Activated CD4-positive, alpha-beta T cell treated with anti-CD3 and anti-CD28 coated beads for 48 hours (primary cell): ENCODE results near the gene MYF5.
"Not testable (repeated sequence)": the region's sequence is repeated elsewhere in the genome, so short reads cannot be mapped to it uniquely, and the experiment has no call there.

Experiments
- DNase-seq: peaks from one replicate; pipeline ENCODE4 v3.0.0-alpha.2; 2020

MYF5 gene

GRCh38 chr12:80716696-80717469, at the start of gene MYF5:
Gene MYF5, plus strand, starts transcription at chr12:80716912. Its CDS starts 152 bp downstream, at chr12:80717064.
- DNase-seq, result no peak

- no peak for DNase-seq
These were observed 46.5 kb upstream of the MYF5 start for GRCh38 chr12:80670214-80670613.

GRCh38 chr12:80676042-80676636, 40.6 kb upstream of the MYF5 start:
- DNase-seq, result not testable (repeated sequence)

DNA sequence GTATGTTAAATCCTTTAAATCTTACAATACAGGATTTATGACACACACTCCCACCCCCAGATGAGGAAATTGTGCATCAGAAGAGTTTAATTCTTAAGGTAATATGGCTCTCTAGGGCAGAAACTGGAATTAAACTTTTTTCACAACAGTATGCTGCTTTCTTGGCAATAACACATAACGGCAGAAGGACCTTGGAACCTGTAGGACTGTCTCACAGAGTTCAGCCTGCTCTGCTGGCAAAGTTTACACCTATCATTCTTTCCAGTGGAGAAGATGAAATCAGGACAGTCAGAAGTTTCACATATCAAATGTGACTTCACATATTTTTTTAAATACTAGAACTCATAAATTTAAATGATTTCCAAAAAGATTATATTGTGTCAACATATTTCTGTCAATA, 39.9 kb upstream of the MYF5 start:
- no peak for DNase-seq

GRCh38 chr12:80677994-80678393, 38.7 kb upstream of the MYF5 start:
- no peak for DNase-seq

GRCh38 chr12:80679346-80680131, 37.2 kb upstream of the MYF5 start:
- DNase-seq, result no peak

DNA sequence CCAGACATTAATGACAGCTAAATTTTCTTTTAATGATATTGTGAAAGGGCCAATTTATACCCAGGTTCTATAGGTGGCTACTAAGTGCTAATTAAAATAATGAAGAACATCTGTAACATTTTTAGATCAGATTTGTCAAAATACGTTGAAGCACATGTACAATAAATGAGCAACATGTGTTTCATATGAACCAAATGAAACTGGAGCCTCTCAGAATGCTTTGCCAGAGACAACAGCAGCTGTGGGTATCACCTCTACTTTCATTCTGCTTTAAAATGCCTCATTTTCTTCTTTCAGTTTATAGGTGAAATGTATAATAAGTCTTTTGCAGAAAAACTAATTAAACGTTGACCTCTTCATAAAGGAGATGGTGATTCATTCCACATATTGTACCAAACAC, 35.4 kb upstream of the MYF5 start:
- DNase-seq, result no peak

- DNase-seq, result no peak
These were observed 34.9 kb upstream of the MYF5 start for GRCh38 chr12:80681786-80682185.

- no peak for DNase-seq
These were observed 32.6 kb upstream of the MYF5 start for GRCh38 chr12:80684077-80684495.

GRCh38 chr12:80690090-80690489, 26.6 kb upstream of the MYF5 start:
- no peak for DNase-seq

DNA sequence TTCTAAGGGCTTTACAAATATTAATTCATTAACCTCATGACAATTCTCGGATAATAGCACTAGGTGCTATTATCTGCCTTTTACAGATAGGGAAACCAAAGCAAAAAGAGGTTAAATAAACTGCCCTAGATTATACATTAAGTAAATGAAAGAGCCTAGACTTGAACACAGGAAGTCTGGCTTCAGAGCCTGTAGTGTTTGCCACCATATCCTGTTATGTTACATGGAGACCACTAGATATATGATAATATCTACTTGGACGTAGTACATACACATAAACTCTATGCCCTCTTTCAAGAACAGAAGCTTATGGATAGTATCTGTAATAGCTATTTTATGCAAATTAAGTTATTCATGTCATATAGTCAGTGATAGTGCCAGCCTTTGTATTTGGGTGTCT, 26.2 kb upstream of the MYF5 start:
- no peak for DNase-seq

DNA sequence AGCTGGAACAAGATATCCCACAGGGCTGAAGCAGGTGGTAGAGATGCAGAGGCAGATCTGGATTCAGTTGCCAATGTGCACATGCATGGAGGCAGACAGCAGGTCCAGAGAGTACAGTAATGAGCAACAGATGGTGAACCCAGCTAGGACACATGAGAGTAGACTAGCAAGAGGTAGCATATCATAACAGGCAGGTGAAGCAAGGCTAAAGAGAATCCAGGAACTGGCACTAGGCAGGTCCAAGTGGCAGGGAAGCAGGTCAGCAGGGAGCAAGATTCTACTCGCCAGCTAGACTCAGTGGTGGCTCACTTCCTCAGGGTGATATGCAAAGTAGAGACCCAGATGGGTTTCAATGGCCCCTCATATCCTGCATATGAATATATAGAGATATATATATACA, 24.6 kb upstream of the MYF5 start:
- no peak for DNase-seq

DNA sequence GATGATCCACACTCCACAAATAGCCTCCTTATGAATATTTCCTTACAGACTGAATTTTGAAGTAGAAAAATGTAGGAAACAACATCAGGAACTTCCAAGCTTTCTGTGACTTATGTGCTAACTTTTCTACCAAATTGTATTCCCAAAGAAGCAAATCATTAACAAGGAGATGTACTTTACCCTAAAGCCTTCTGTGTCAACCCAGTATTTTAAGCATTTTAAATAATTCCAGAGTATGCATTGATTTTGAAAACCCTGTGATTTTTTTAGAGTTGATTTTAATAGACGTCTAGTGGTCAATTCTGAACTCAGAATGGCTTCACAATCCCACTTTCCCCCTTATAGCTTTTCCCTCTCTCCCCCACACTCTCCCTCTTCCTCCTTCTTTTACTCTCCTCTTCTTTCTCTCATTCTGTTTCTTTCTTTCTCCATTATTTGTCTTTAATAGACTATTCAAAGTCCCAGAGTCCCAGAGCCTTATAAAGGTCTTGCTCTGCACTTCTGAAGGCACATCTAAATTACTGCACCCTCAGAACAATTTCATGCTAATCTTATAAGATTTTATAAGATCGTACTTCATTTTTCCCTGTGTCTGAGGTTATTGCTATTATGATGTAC, 19.3 kb upstream of the MYF5 start:
- no peak for DNase-seq

- no peak for DNase-seq
These were observed 18.5 kb upstream of the MYF5 start for GRCh38 chr12:80698256-80698655.

GRCh38 chr12:80698847-80699542, 17.7 kb upstream of the MYF5 start:
- no peak for DNase-seq

- no peak for DNase-seq
These were observed 16.4 kb upstream of the MYF5 start for GRCh38 chr12:80700327-80700726.

DNA sequence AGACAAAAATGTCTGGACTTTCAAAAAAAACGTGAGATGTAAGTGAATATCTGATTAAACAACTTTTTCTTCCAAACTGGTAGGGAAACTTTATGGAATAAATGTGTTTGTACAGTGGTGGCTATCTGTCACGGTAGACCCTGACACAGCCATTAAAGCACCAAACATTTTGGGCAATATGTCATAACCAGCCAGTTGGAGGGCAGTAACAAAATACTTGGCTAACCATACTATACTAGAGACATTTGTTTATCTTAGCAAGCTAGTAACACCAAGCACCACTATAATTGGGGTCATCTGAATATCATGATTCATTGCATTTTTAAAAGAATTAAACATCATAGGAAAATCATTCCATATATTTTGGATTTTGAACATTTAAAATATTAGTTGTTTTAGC, 15.3 kb upstream of the MYF5 start:
- DNase-seq, result no peak

- no peak for DNase-seq
These were observed 13.6 kb upstream of the MYF5 start for GRCh38 chr12:80702889-80703805.

GRCh38 chr12:80704420-80704819, 12.3 kb upstream of the MYF5 start:
- DNase-seq, result no peak

DNA sequence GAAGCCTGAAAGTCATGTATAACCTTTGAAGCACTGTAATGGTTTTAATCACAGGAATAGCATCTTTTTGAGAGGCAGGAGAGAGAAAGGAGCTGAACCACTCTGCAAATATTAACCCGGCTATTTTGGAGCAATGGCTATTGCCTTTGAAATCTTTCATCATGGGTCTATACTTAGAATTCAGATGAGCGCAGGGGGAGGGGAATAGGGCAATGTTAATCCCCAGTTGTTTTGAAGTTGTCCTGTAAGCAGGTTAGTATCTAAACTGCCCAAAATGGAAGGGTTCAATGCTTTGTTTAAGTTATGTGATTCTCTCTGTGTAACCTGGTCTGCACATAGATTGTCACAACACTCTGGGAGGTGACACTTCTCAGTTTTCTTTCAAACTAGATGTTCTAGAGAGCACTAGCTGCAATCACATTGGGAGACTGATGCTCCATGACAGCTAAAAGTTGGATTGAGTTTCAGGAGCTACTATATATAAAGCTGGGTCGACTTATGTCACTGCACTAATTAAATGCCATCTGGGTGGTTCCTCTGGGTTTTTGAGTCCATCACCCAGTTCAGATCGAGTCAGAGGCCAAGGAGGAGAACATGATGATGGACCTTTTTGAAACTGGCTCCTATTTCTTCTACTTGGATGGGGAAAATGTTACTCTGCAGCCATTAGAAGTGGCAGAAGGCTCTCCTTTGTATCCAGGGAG, 9.4 kb upstream of the MYF5 start, which contains the start of gene MYF6:
TSS of gene MYF6 (plus strand) at position 509 of the 704 bp plus-strand sequence. CDS start at position 595, 86 bp downstream.
- DNase-seq, result no peak

DNA sequence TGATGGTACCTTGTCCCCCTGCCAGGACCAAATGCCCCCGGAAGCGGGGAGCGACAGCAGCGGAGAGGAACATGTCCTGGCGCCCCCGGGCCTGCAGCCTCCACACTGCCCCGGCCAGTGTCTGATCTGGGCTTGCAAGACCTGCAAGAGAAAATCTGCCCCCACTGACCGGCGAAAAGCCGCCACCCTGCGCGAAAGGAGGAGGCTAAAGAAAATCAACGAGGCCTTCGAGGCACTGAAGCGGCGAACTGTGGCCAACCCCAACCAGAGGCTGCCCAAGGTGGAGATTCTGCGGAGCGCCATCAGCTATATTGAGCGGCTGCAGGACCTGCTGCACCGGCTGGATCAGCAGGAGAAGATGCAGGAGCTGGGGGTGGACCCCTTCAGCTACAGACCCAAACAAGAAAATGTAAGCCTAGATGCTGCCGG, 8.9 kb upstream of the MYF5 start:
- no peak for DNase-seq
